GM18909 (cell line): ENCODE measurements around the gene GLRA2.

ENCODE experiments used
- ATAC-seq: cut with Tn5 transposase; IDR thresholded peaks from one replicate; pipeline ENCODE4 v1.9.1; 2021; ENCODE audit warnings: mild to moderate bottlenecking; ENCODE audit not compliant: unreplicated experiment, poor library complexity

The GLRA2 gene

DNA sequence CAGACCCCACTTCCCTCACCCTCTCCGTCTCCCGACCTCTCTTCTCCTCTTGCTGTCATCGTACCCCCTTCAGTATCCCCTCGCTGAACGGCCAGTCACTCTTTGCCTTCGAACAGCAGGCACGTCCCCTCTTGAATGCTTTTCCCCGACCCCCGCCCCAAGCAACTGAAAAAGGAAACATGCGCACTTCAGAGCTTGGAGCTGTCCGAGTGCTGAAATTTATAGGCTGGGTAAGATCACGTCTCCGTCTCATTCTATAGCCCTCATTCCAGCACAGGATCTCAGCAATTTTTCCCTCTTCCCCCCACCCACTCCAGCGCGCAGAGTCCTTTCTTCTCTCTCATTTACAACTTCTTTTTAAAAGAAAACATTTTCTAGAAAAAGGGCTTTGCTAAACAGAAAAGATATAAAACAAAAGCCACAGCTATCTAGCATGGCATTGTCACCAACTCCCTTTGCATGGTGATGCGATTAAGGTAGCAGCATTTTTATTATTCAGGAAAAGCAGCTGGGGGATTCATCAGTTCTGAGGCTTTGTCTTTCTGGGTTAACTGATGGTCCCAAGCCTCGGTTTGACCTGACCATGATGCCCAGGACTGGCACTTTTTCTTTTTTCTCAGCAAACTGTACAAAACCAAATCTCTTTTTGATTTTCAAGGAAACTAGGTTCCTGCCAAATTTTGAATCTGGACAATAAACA lies at the start of gene GLRA2:
TSS of gene GLRA2 (plus strand) at position 247 of the 700 bp plus-strand sequence. CDS start 522 bp downstream, outside the sequence.
- ATAC-seq = no peak

DNA sequence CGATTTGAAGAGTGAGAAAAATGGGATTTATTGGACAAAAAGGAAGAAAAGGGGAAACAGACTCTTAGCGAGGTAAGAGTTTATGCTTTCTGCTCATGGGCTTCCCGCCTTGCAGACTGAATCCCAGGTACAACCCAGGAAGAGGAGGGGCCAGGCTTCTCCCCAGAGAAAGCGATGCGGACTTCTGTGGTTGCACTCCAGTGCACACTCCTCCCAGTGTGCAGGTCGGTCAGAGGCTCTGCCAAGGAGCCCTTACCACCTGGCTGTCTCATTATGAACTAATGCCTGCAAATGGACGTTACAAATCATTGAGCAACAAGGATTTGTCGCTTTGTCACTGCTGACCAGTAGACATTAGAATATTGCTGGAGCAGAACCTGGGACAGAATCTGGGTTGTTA lies 39.9 kb upstream of the GLRA2 start:
- no peak for ATAC-seq

DNA sequence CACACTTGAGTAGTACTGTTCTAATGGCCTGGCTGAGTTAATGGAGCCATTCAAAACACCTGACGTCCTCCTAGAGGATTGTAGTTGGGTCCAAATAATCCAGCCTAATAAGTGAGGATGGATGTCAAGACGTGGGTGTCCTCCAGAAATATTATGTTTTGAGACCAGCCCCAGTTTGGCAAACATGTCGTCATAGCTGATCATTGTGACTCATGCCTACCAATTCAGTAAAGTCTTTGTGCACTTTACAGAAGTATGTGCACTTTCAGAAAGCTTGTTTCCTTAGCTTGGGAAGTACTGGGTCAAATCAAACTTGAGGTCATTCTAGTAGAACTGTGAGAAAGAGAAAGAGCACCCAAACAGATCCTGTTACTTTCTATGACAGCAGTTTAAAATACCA lies 37.6 kb upstream of the GLRA2 start:
- no peak for ATAC-seq

DNA sequence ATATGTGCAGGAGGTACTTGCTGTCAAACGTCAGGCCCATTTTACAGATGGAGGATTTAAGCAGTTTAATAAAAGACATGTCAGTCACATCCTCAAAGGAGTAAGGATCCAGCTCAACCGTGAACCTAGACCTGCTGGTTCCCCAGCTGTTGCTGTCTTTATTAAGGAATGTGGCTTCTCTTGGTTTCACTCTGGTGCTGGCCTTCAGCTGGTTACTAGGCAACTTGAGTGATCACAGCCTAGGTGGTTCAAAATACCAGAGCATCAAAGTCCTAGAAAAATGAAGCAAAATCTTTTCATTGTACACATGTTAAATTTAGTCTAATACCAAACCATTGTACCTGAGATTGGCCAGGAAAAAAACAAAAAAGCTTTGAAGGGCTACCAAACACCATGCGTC lies 32.7 kb upstream of the GLRA2 start:
- ATAC-seq = peak; percentile 42

DNA sequence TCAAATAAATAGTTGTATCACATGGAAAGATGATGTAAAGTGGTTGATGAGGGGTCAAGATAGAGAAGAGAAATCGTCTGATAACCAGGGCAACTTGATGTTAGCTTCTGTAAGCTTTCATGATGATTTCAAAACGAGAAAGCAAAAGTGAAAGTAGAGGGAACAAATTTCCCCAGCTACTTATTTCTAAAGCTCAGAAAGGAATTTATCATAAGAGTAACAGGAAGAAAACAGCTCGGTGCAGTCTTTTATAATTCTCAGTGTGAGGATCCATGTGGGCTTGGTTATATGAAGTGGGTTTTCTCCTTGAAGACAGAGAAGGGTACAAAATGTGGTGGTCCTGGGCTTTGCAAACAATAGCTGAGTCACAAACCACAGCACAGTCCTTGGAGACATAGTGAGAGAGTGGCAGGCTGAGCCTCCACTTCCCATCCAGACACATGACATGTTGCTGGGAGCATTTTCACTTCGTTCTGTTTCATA lies 32.1 kb upstream of the GLRA2 start:
- peak; percentile 76 for ATAC-seq

DNA sequence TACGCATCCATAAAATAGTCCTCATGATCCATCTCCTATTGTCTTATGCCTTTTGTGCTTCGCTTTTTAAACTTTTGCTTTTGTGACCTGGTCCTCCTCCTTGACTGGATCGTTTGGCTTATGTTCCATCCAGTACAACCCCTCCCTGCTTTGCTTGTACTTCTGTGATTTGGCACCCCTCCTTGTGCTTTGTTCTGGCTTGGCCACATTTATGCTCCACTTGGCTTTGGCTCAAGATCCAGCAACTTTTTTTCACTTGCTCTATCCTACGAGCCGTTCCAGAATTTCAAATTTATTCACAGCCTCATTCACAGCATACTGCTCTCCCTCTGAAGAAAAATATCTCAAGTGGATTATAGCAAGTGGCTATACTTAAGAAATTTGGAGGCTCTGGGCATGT lies 28.0 kb upstream of the GLRA2 start:
- ATAC-seq = no peak

DNA sequence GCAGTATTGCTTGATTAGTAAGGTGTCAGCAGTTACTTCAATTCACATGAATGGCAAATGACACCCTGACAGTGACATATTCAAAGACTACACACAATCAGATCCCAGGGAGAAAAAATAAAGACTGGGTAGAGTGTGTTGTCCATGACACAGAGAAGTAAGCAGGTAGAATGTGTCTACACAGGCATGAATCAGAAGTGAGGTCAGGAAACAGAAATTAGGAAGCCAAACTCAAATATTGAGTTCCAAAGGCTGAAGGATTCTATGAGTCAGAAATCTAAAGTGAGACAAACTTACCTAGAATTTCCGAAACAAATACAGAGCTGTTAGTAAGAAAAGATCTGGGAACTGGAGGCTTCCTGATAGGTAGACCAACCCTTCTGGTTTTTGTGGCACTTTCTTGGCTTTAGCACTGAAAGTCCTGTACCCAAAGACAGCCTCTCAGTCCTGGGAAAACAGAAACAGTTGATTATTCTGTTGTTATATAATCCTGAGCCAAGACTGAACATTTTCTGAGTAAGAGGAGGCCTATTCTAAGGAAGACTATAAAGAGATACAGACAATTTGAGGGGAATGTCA lies 24.3 kb upstream of the GLRA2 start:
- ATAC-seq = no peak

DNA sequence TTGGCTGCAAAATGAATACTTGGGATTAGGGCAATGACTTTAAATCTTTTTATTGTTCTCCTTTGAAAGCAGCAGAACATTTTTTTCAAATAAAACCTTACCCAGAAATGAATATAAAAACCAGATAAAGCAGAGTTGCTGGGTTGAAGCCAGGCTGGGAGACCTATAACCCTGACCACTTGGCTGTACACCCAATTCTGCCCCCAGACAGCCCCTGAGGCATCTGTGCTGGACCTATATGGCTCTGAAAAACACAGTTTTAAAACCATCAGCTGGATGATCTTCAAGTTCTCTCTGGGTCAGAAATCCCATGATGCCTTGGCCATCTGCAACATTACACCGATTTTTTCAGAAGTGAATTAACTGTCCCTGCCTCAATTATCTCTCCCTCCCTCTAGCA lies 23.7 kb upstream of the GLRA2 start:
- ATAC-seq = no peak

DNA sequence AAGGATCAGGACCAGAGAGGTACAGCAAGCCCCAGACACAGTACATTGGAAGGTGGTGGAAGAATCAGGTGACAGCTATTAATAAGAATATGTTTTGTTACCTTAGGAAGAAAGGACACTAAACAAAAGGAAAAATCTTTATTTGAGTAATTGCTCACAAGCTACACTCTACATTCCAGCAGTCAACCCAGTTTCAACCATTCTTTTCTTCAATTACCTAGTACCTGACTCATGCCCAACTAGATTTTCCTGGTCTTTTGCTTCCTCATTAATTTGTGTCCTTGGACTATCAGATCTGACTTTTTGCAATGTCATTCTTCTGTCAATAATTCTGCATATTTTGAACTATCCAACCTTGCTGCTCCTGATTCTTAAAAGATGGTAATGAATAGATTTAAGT lies 22.5 kb upstream of the GLRA2 start:
- no peak for ATAC-seq

DNA sequence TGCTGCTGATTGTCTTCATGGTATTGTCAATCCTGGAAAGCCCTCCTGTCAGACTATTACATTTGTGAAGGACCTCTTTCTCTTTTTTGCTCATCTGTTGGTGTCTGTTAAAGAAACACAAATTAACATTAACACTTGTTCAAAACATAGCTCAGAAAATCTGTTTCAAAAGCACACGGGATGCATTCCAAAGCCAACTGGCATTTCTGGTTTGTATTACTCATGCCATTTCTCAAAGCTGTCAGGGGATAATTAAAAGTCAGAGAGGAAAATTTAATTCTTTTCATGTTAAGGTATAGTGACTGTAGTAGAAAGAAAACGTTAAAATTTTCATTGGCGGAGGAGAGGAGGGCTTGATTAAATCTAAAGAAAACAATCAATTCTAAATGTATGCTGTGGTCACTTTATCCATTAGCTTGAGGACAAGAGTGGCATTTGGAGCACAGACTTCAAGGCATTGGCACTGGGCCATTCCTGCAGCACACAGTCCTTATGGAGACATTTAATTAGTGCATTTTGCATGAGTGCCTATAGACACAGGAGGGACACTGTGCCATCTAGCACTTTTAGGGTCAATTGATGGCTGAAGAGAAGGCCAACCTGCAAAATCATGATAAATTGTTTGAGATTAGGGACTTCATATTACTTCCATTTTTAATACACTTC lies 21.2 kb upstream of the GLRA2 start:
- ATAC-seq = no peak

DNA sequence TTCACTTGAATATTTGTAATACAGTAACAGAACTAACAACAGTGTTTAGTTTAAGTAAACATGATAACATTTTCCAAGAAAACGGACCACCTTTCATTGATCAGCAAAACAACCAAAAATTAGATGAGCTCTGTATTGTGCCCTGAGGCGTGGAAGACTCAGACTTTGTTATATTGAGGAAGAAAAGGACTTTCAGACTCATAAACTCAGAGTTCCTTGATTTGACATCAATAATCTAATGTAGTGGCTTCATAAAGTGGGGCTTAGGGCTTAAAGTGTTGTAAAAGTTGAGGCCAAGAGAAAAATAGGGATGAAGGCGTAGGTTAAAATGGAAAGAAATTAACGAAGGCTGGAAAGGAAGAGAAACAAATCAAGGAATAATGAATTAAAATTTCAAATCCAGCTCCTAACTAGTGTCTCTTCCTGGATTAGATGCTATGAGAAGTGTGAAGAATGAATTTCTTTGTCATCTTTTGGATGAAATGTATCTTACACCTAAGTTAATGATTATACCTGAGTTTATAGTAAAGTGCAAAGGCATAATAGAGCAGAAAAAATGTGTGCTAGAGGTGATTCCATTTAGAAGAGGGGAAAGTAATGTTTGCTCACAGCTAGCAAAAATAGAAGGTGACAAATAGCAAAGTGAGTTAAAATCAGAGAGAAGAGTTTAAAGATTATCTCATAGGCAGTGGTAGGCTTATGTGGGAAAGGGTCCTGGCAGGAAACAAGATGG lies 19.8 kb upstream of the GLRA2 start:
- no peak for ATAC-seq

DNA sequence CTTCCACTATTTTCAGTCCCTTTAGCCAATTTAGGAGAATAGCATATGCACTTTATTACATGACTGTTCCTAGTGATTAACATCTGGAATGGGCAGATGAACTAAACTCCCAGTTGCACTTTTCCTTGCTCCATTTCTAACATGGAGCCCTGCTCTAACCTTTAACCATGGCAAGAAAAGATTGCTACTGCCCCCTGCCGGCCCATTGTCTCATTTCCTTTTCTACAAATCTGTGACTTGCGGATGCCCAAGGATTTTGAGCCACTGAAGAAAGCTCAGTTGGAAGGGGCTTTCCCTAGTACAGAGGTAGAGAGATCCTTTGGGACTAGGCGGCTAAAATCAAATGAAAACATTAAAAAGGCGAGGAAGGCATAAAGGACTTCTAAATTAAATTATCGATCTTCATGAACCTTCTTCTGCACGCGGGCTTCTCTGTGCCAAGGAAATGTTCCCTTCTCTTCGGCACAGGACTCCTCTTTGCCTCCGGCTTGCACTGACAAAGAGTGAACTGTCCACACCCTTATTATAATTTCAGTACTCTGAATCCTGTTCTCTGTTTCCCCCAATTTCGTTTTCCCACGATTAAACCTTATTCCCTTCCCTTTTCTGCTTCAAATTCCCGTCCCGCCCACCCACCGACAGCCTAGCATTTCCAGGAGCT lies 577 bp upstream of the GLRA2 start:
- ATAC-seq = no peak

DNA sequence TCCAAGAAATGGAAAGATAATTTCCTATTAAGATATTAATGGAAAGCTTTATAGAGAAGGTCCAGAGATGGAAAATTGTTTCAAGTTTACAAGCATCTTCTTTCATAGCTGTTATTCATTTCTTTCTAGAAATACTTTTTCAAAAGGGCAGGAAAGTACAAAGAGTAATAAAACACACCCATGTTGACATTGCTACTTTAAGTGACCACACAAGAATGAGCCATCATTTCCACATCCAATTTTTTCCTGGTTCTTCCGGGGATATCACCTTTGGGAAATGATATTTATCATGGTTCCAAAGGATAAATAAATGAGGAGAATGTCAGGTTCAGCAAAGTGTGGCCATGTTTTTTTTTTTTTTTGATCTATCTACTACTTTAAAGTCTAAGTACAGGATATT lies 4.5 kb downstream of the GLRA2 start:
- no peak for ATAC-seq

DNA sequence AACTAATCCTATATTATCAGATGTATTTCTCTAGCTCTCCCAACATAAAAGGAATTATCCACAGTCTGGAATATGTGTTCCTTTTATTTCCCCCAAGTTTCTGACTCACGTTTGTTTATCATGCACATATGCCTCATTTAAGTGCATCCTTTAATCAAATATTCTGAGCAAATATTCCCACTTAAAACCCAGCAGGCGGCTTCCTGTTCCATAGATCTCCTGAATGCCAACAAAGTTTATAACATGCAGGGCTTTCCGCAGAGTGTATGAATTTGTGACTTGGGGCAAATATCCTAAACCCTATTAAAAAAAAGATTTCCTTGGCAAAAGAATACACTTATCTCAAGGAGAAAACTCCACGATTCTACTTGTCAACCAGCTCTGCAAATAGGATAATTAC lies 16.9 kb downstream of the GLRA2 start:
- no peak for ATAC-seq

DNA sequence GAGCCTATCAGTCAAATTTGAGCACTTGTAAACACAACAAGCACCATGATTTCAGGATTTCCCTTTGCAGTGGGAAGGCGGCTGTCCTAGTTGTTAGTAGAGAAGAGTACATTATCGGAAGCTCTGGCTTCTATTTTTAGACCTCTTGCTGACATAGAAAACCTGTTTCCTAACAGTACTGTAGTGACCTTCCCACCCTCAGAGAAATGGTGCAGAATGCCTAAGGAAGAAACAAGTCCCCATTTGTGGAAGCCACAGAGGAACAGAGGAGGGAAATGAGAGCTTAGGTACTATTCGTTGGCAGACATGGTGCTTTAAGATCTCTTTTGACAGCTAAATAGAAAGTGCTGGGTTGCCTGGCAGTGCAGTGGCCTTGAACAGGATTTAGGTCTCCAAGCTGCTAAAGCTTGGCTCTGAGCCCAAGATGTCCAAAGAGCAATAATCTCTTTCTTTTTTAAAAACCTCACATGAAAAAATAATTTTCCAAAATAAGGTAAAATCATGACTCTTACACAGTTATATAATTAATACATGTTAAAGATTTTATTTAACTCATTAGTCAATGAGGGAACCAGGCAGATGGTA lies 24.9 kb downstream of the GLRA2 start:
- no peak for ATAC-seq

DNA sequence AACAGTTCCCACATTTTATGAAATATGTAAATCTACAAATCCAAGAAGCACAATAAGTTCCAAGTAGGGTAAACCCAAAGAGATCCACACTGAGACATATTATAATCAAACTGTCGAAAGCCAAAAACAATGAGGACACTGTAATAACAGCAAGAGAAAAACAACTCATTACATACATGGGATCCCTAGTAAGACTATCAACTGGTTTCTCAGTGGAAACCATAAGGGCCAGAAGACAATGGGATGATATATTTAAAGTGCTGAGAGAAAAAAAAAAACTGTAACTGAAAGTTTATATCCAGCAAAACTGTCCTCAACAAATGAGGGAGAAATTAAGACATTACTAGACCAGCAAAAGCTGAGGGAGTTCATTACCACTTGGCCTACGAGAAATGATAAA lies 34.7 kb downstream of the GLRA2 start:
- no peak for ATAC-seq

DNA sequence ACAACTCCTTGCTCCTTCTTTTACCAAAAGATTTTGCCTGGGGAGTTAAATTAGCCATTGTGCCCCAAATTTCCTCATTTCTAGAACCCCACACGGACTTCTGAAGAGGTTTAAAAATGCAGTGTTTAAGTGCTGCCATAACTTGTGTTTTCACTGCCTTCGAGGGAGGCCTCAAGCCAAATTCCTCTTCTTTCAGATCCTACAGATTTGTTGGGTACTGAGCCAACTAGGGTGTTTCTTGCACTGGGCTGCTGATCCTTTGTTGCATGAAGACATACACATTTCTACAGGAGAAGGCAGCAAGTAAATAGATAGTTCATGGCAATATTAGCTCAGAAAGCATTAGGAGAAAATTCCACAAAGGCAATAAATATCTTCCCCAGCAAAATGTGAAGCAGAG lies 43.8 kb downstream of the GLRA2 start:
- ATAC-seq = no peak

DNA sequence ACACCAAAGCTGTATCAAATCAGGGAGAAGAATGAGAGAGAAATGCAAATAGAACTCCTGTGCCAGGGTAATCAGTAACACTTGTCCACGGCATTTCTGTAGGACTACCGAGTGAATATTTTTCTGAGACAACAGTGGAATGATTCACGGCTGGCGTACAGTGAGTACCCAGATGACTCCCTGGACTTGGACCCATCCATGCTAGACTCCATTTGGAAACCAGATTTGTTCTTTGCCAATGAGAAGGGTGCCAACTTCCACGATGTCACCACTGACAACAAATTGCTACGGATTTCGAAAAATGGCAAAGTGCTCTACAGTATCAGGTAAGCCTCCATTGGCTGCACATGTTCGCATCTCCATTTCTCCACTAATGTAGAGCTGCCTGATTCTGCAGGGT lies 51.7 kb downstream of the GLRA2 start:
- no peak for ATAC-seq

DNA sequence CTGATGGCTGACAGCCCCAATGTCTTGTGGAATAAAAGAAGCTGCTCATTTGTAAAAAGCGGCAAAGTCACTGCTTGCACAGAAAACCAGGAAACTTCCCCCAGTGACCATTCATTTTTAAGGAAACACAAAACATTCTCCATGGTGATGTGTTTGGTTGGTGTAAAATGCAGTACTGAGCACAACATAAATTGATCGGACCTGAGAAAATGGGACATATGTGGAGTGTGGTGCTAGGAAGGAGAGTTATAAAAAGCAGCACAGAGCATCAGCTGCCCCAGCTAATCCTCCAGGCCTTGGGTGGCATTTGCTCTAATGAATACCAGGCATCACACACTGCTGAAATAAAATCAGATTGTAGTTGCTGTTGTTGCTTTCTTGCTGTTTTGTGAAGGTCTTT lies 55.2 kb downstream of the GLRA2 start:
- no peak for ATAC-seq

DNA sequence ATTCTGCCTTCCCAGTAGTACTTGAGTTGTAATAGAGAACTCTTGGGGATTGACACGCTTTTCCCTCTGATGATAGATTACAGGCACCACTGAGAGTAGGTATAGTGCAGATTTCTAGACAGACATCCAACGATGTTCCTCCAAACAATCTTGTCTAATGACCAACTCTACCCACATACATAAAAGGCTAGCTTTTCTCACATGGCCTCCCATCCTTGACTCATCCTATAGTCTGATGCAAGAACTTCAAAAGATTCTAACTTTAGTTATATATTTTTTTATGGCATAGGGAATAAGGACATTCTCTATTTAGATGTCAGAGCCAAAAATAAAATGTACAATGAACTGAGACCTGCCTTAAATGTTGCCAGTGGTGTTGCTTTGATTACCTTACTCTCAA lies 60.9 kb downstream of the GLRA2 start:
- ATAC-seq = no peak
